Measurements from ENCODE around the gene BSG. TPM values are rescaled to one million over a fixed set of nuclear protein-coding genes. Genes with fewer than 3 reads are reported as not detected.

The BSG gene
- total and polyA plus RNA-seq, 9 of the 15 experiments (the other 6 are each of a cell fraction or from before 2014, with no cell fraction given) = 4.6 to 495 (median 187) TPM

GRCh38 chr19:580274-580835, 8.0 kb downstream of the BSG start:
- H3K4me2 ChIP-seq (ENCODE audit: insufficient read depth, low read length) = no peak overlapping the region
- BruUV-seq (replicated peaks) = no TSS peak
- H3K79me2 ChIP-seq (ENCODE audit: control insufficient read depth, insufficient read depth, low read length) = peaks cover 52% of the 10 kb centered on the region
- H3K36me3 ChIP-seq (ENCODE audit: control insufficient read depth, insufficient read depth, low read length) = peaks cover 76% of the 10 kb centered on the region; the same call in 2 of the 3 replicates
- H3K4me1 ChIP-seq (replicated peaks in 1 of 2; ENCODE audit: control insufficient read depth in 2 of 2, insufficient read depth in 2 of 2, low read length in 2 of 2) = peaks cover 13 to 94% of the 10 kb centered on the region in 2 experiments; a peak in 4 of 5 replicates
- no peak for ATAC-seq
- H3K27me3 ChIP-seq (ENCODE audit: control insufficient read depth in 2 of 2, insufficient read depth in 2 of 2, low read length in 2 of 2) = no peaks in the 10 kb centered on the region
- H3K4me3 ChIP-seq = no peak overlapping the region
- H3K9me1 ChIP-seq (ENCODE audit: control insufficient read depth, insufficient read depth, low read length) = peaks cover 10% of the 10 kb centered on the region
- no peaks in the 10 kb centered on the region for H3K9me3 ChIP-seq (replicated peaks; ENCODE audit: control insufficient read depth, insufficient read depth, low read depth, low read length)
- no peak for DNase-seq (ENCODE audit: extremely low read depth in 1 of 4, low spot score in 3 of 4)
- WGBS (ENCODE audit: insufficient coverage, low coverage, missing lambda C conversion rate) = 93% methylated on average over 14 of the region's 22 CpGs
- no peak overlapping the region for H3K9ac ChIP-seq (ENCODE audit: insufficient read depth in 1 of 2, low read depth in 2 of 2, low read length in 2 of 2)
- POLR2A ChIA-PET = no interaction called here
- in situ Hi-C loops (cut with MboI) (no loop called here), intact Hi-C loops (cut with micrococcal nuclease) (loop anchor here (10.0 kb wide), 2 partner anchors 46 to 154 kb away; partner anchors contain the start of gene CDC34)
- CTCF ChIA-PET (ENCODE audit: low intra/inter-chr PET ratio) = no interaction called here
- H2AFZ ChIP-seq (ENCODE audit: low read depth, low read length) = no peak overlapping the region
- H4K20me1 ChIP-seq (replicated peaks; ENCODE audit: control insufficient read depth, insufficient read depth, low read length) = peaks cover 65% of the 10 kb centered on the region
- no peak for FAIRE-seq
- H3K27ac ChIP-seq (ENCODE audit: extremely low read depth, low read depth, low read length) = no peak overlapping the region
- no peak for TF ChIP-seq SNIP1 (IDR thresholded peaks at IDR 0.05; ENCODE audit: low read depth)
- TF ChIP-seq POLR2G (IDR thresholded peaks at IDR 0.05; ENCODE audit: low read depth, low read length) = peak; percentile 29; the same call in 1 of the 2 replicates

- no peak overlapping the region for H3K4me2 ChIP-seq (ENCODE audit: insufficient read depth, low read length)
- H3K36me3 ChIP-seq (ENCODE audit: control insufficient read depth, insufficient read depth, low read length) = peaks cover 66% of the 10 kb centered on the region; the same call in 2 of the 3 replicates
- no peak overlapping the region; a peak in 1 of 4 replicates for H3K9ac ChIP-seq (ENCODE audit: insufficient read depth in 1 of 2, low read depth in 2 of 2, low read length in 2 of 2)
- no TSS peak for BruUV-seq (replicated peaks)
- WGBS (ENCODE audit: insufficient coverage, low coverage, missing lambda C conversion rate) = 88% methylated on average over 34 of the region's 40 CpGs
- H3K27ac ChIP-seq (ENCODE audit: extremely low read depth, low read depth, low read length) = no peak overlapping the region
- POLR2A ChIA-PET = interaction anchor here (0.9 to 1.1 kb wide), 2 partner anchors 31 to 160 kb away, joined by 3 to 5 read pairs; no protein-coding TSS in a partner anchor
- CTCF ChIA-PET (ENCODE audit: low intra/inter-chr PET ratio) = no interaction called here
- peaks cover 40% of the 10 kb centered on the region for H3K79me2 ChIP-seq (ENCODE audit: control insufficient read depth, insufficient read depth, low read length)
- TF ChIP-seq SUPT5H (IDR thresholded peaks at IDR 0.05) (0 out of 2 replicates have a peak, but pooled peaks have one; percentile 37), ZBTB33 (CRISPR knock-in tag; IDR thresholded peaks at IDR 0.05) (no peak), PCBP1 (IDR thresholded peaks at IDR 0.05; ENCODE audit: low read depth, low read length, poor library complexity, severe bottlenecking) (peak; percentile 24), NFIC (IDR thresholded peaks at IDR 0.05) (peak; percentile 75), POLR2G (IDR thresholded peaks at IDR 0.05; ENCODE audit: low read depth, low read length) (peak; percentile 73), ZBTB2 (IDR thresholded peaks at IDR 0.05) (no peak), RBFOX2 (IDR thresholded peaks at IDR 0.05; ENCODE audit: low read depth, low read length) (peak; percentile 40)
- no peaks in the 10 kb centered on the region for H3K9me3 ChIP-seq (replicated peaks; ENCODE audit: control insufficient read depth, insufficient read depth, low read depth, low read length)
- DNase-seq (ENCODE audit: extremely low read depth in 1 of 4, low spot score in 3 of 4) (peak in 1 of 4 experiments; percentile 20), FAIRE-seq (no peak), ATAC-seq (no peak)
- intact Hi-C loops (cut with micrococcal nuclease) = loop anchor here (10.0 kb wide), 2 partner anchors 47 to 153 kb away; partner anchors contain the start of gene CDC34
- H2AFZ ChIP-seq (ENCODE audit: low read depth, low read length) = no peak overlapping the region
- in situ Hi-C loops (cut with MboI) = no loop called here
- H3K4me1 ChIP-seq (replicated peaks in 1 of 2; ENCODE audit: control insufficient read depth in 2 of 2, insufficient read depth in 2 of 2, low read length in 2 of 2) = peaks cover 3 to 94% of the 10 kb centered on the region in 2 experiments; a peak in 3 of 5 replicates
- no peak overlapping the region for H3K4me3 ChIP-seq
- peaks cover 54% of the 10 kb centered on the region for H4K20me1 ChIP-seq (replicated peaks; ENCODE audit: control insufficient read depth, insufficient read depth, low read length)
- H3K27me3 ChIP-seq (ENCODE audit: control insufficient read depth in 2 of 2, insufficient read depth in 2 of 2, low read length in 2 of 2) = no peaks in the 10 kb centered on the region
- H3K9me1 ChIP-seq (ENCODE audit: control insufficient read depth, insufficient read depth, low read length) = peaks cover 4% of the 10 kb centered on the region
Observed at GRCh38 chr19:581399-582111, 9.2 kb downstream of the BSG start.
